ENCODE results near the gene OTUB2.

DNA sequence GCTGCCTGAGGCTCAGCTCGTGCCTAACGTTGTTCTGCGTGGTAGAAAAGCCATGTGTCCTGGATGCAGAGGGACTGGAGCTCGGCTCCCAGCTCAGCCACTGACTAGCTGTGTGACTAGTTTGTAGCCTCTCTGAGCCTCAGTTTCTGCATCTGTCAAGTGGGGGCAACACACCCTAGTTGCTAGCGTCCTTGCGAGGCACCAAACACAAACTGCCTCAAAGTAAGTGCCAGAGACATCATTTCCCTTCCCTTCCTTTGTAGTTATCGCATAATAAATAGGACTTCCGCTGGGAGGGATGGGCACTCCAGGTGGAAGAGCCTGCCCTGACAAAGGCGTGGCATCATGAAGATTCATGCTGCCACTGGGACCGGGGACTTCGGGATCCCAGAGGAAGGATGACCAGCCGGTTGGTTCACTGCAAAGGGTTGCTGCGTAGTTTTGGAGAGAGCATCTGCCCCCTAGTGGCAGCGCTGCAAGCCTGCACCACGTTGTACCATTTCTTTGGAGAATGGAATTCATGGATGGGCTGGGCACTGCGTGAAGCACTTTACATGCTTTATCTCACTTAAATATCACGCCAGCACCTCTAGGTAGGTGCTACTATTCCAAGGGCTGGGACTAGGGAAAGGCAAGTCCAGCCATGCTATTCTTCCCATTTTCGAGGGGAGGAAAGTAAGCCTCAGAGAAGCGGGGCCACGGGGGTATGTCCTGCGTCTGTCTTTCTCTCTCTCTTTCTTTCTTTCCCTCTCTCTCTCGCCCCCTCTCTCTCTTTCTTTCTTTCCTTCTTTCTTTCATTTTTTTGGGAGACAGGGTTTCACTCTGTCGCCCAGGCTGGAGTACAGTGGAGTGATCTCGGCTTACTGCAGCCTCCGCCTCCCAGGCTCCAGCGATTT is 24.4 kb upstream of the OTUB2 start:
- TF ChIP-seq, protein P1, sequence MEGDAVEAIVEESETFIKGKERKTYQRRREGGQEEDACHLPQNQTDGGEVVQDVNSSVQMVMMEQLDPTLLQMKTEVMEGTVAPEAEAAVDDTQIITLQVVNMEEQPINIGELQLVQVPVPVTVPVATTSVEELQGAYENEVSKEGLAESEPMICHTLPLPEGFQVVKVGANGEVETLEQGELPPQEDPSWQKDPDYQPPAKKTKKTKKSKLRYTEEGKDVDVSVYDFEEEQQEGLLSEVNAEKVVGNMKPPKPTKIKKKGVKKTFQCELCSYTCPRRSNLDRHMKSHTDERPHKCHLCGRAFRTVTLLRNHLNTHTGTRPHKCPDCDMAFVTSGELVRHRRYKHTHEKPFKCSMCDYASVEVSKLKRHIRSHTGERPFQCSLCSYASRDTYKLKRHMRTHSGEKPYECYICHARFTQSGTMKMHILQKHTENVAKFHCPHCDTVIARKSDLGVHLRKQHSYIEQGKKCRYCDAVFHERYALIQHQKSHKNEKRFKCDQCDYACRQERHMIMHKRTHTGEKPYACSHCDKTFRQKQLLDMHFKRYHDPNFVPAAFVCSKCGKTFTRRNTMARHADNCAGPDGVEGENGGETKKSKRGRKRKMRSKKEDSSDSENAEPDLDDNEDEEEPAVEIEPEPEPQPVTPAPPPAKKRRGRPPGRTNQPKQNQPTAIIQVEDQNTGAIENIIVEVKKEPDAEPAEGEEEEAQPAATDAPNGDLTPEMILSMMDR (IDR thresholded peaks at IDR 0.05) = peak; percentile 66 to 91 (median 73)
- no peak for TF ChIP-seq EP300 (IDR thresholded peaks at IDR 0.05)
